Measurements from ENCODE around the gene HYDIN. TPM values are rescaled to one million over a fixed set of nuclear protein-coding genes. Genes with fewer than 3 reads are reported as not detected.

Gene HYDIN
- total RNA-seq, 2 donors from 2014 or later = 1.5 to 12.5 TPM

DNA sequence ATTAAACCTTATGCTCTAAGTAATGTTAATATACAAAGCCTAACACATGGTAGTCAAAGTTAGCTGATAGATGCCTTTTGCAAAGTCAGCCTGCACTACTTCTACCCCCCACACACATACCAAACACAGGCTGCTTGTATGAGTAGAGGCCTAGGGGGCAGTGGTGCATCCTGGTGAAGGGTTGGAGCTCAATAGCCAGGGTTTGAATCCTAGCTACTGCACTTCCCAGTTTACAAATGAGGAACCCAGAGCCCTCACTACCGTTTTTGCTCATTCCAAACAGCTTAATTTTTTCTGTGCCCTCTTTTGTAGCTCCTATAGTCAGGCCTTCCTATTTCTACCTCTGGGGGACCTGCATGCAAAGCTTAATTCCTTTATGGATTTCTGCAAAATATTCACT, 18.9 kb upstream of the HYDIN start:
- intact Hi-C loops (cut with DNase I) = no loop called here
- DNase-seq (ENCODE audit: low spot score) = no peak
- 57% methylated on average over 1 of the region's 1 CpG for WGBS
- TF ChIP-seq, protein P1, sequence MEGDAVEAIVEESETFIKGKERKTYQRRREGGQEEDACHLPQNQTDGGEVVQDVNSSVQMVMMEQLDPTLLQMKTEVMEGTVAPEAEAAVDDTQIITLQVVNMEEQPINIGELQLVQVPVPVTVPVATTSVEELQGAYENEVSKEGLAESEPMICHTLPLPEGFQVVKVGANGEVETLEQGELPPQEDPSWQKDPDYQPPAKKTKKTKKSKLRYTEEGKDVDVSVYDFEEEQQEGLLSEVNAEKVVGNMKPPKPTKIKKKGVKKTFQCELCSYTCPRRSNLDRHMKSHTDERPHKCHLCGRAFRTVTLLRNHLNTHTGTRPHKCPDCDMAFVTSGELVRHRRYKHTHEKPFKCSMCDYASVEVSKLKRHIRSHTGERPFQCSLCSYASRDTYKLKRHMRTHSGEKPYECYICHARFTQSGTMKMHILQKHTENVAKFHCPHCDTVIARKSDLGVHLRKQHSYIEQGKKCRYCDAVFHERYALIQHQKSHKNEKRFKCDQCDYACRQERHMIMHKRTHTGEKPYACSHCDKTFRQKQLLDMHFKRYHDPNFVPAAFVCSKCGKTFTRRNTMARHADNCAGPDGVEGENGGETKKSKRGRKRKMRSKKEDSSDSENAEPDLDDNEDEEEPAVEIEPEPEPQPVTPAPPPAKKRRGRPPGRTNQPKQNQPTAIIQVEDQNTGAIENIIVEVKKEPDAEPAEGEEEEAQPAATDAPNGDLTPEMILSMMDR (IDR thresholded peaks at IDR 0.05) = no peak
- TF ChIP-seq POLR2AphosphoS5 (IDR thresholded peaks at IDR 0.05) = no peak
- TF ChIP-seq POLR2A (IDR thresholded peaks at IDR 0.05) = no peak
- no peaks in the 10 kb centered on the region for H3K36me3 ChIP-seq
- no peak overlapping the region for H3K4me3 ChIP-seq
- no peak overlapping the region for H3K27ac ChIP-seq
- no peaks in the 10 kb centered on the region for H3K4me1 ChIP-seq (replicated peaks)
- H3K27me3 ChIP-seq (replicated peaks; ENCODE audit: insufficient read depth) = no peaks in the 10 kb centered on the region
- no peaks in the 10 kb centered on the region for H3K9me3 ChIP-seq

DNA sequence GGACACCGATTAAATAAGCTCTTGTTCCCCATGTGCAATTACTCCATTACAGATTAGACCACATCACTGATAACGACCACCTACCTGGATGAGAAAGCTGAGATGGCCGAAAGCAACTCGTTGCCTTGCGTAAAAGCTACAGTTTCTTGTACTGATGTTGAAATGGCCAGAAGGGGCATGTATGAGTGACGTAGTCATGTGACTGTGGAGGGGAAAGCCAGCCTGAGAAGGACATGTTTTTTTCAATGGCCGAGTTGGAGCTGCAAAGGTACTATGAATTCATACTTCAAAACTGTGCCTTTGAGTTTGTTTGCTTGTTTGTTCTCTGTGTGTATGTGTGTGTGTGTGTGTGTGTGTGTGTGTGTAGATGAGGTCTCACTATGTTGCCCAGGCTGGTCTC, 17.0 kb upstream of the HYDIN start:
- H3K4me3 ChIP-seq = no peak overlapping the region
- H3K4me1 ChIP-seq (replicated peaks) = no peaks in the 10 kb centered on the region
- no peak overlapping the region for H3K27ac ChIP-seq
- no peaks in the 10 kb centered on the region for H3K9me3 ChIP-seq
- intact Hi-C loops (cut with DNase I) = no loop called here
- no peaks in the 10 kb centered on the region for H3K36me3 ChIP-seq
- no peak for DNase-seq (ENCODE audit: low spot score)
- no peak for TF ChIP-seq POLR2A (IDR thresholded peaks at IDR 0.05)
- TF ChIP-seq, protein P1 (IDR thresholded peaks at IDR 0.05) = no peak
- no peak for TF ChIP-seq POLR2AphosphoS5 (IDR thresholded peaks at IDR 0.05)
- 85% methylated on average over 7 of the region's 7 CpGs for WGBS
- H3K27me3 ChIP-seq (replicated peaks; ENCODE audit: insufficient read depth) = no peaks in the 10 kb centered on the region

DNA sequence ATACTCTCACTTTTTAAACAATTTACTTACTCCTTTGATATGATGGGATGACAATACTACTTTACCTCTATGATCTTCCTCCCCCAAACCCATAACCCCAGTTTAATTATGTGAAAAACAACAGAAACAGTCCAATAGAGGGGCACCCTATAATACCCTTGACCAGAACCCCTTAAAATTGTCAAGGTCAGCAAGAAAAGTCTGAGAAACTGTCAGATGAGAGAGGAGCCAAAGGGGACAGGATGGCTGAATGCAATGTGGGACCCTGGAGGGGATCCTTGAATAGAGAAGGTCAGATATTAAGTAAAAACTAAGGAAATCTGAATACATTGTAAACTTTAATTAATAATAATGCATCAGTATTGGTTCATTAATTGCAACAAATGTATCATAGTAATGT, 15.8 kb upstream of the HYDIN start:
- no peak for DNase-seq (ENCODE audit: low spot score)
- Histone ChIP-seq H3K27me3 (replicated peaks; ENCODE audit: insufficient read depth) (no peaks in the 10 kb centered on the region), H3K4me3 (no peak overlapping the region), H3K9me3 (no peaks in the 10 kb centered on the region), H3K36me3 (no peaks in the 10 kb centered on the region), H3K27ac (no peak overlapping the region), H3K4me1 (replicated peaks) (no peaks in the 10 kb centered on the region)
- TF ChIP-seq, protein P1 (IDR thresholded peaks at IDR 0.05) = no peak
- TF ChIP-seq POLR2A (IDR thresholded peaks at IDR 0.05) = no peak
- no peak for TF ChIP-seq POLR2AphosphoS5 (IDR thresholded peaks at IDR 0.05)
- intact Hi-C loops (cut with DNase I) = no loop called here

DNA sequence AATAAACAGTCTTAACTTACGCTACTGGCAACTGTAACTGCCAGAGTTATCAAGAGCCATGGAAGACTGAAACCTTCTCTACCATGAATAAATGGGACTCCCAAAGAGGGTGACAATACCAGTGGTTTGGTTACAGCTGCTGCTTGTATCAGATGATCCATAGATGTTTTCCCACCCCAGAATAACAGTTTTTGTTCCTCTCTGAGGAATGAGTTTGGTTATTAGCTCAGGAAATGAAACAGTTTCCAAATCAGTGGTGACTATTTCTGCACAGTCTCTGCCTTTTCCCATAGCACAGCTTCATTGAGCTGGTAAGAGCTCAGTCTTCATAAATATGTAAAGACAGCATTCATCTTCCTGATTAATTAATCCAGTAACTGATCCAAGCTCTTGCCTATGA, 14.0 kb upstream of the HYDIN start:
- Histone ChIP-seq H3K27me3 (replicated peaks; ENCODE audit: insufficient read depth) (no peaks in the 10 kb centered on the region), H3K27ac (no peak overlapping the region), H3K4me3 (no peak overlapping the region), H3K9me3 (no peaks in the 10 kb centered on the region), H3K4me1 (replicated peaks) (no peaks in the 10 kb centered on the region), H3K36me3 (no peaks in the 10 kb centered on the region)
- intact Hi-C loops (cut with DNase I) = no loop called here
- WGBS = 85% methylated on average over 1 of the region's 1 CpG
- no peak for DNase-seq (ENCODE audit: low spot score)
- TF ChIP-seq, protein P1 (IDR thresholded peaks at IDR 0.05) = no peak
- TF ChIP-seq POLR2AphosphoS5 (IDR thresholded peaks at IDR 0.05) (no peak), POLR2A (IDR thresholded peaks at IDR 0.05) (no peak)

DNA sequence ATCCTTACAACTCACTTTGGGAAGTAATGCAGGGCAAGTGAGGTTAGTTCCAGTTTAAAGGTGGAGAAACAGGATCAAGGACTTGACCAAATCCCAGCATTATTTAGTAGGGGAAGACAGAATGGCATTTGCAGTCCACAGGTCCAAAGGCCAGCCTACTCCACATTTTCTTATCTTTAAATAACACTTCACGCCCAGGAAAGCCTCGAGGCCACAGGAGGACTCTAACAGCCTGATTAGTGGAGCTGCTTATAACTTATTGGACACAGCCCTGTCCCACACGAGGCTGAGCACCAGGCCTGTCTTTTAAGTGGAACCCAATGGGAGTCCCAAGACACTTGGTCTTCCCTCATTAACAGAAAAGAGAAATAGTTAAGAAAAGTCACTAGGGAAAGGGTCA, 12.1 kb upstream of the HYDIN start:
- Histone ChIP-seq H3K4me1 (replicated peaks) (no peaks in the 10 kb centered on the region), H3K27ac (no peak overlapping the region), H3K4me3 (no peak overlapping the region), H3K9me3 (no peaks in the 10 kb centered on the region), H3K27me3 (replicated peaks; ENCODE audit: insufficient read depth) (no peaks in the 10 kb centered on the region), H3K36me3 (no peaks in the 10 kb centered on the region)
- TF ChIP-seq POLR2A (IDR thresholded peaks at IDR 0.05) (no peak), POLR2AphosphoS5 (IDR thresholded peaks at IDR 0.05) (no peak)
- TF ChIP-seq, protein P1 (IDR thresholded peaks at IDR 0.05) = no peak
- 54% methylated on average over 3 of the region's 3 CpGs for WGBS
- intact Hi-C loops (cut with DNase I) = no loop called here
- no peak for DNase-seq (ENCODE audit: low spot score)
